H1 (cell line): ENCODE data around the gene CHPF. TPM values are rescaled to one million over a fixed set of nuclear protein-coding genes. Genes with fewer than 3 reads are reported as not detected.

Source experiments
- FOSL1 ChIP-seq: IDR thresholded peaks from 2 replicates; pipeline ENCODE4 v1.6.1; 2011; ENCODE audit warnings: mild to moderate bottlenecking, low read depth, low read length, moderate library complexity; ENCODE audit not compliant: insufficient read depth
- NRF1 ChIP-seq: IDR thresholded peaks from 2 replicates; pipeline ENCODE4 v1.6.1; 2011; ENCODE audit warnings: mild to moderate bottlenecking, low read depth, low read length, improper control_type of control experiment
- polyA plus RNA-seq, 7 experiments: library from polyadenylated mRNA; depleted of rRNA in 3 of 7; stranded (reverse) in 5 of 7; unstranded in 2 of 7; fragments of >200 nt in 5 of 7; fragments of 200-250 nt in 2 of 7; gene quantifications; 1 replicate in 5 of 7; 2 replicates in 1 of 7; 4 replicates in 1 of 7; pipeline versions ENCODE4 v1.2.1 to v1.2.3, GENCODE V29; 2011 to 2013; ENCODE audit warnings: missing spikeins in 2 of 7, mixed read lengths in 2 of 7
- total RNA-seq: library from RNA; stranded (reverse); fragmentation: NEBNext Ultra II Directional; extraction: Animal tissue kit (Norgen Biotek cat#: 25700); gene quantifications from 2 replicates; pipeline ENCODE4 v1.2.1, GENCODE V29; 2021
- TF ChIP-seq, protein P1 (sequence below): fragments of 300-600 bp; sonication (generic); IDR thresholded peaks from 2 replicates; pipeline ENCODE4 v1.7.1; 2012; ENCODE audit warnings: low read length, moderate library complexity, mild to moderate bottlenecking, inconsistent platforms; ENCODE audit not compliant: insufficient replicate concordance
- TF ChIP-seq, protein P2 (sequence below): IDR thresholded peaks from 2 replicates; pipeline ENCODE4 v1.6.1; 2011; ENCODE audit warnings: low read depth, mild to moderate bottlenecking, low read length; ENCODE audit not compliant: insufficient read depth

CHPF gene
- total and polyA plus RNA-seq, 2 of the 8 experiments (the other 6 are each of a cell fraction or from before 2014, with no cell fraction given) = 62.9 to 67.3 TPM

DNA sequence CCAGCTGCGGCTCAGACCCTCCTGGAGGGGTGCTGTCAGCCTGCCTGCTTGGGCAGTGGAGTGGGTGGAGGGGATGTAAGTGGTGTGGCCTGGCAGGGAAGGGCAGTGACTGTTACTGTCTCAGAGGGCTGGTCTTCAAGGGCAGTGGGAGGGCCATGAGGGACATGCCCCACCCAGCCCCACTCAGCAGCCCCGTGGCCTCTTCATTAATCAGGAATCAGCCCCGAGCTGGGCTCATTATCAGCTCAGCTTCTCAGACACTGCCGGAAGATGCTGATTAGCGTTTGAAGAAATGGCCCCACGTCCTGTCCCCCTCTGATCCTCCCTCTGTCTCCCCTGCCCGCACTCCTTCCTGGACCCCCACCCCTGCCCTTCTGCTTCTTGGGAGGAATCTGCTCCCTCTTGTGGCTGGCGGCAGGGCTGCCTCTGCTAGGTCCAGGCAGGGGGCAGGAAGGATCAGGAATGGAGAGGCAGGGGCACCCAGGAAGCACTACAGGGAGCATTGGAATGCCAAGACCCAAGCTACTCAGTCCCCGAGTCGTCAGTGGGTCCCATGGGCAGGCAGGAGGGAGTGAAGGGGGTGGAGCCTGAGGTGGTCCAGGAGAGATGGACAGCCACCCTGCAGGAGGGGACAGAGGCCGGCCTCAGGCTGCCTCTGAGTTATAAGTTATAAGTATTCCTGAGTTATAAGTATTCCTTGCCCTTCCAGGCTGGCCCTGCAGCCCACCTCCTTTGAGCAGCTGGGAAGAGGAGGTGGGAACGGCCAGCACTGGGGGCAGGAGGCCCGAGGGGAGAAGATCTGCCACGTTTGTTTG lies 22.3 kb downstream of the CHPF start (continued):
- TF ChIP-seq, protein P1, sequence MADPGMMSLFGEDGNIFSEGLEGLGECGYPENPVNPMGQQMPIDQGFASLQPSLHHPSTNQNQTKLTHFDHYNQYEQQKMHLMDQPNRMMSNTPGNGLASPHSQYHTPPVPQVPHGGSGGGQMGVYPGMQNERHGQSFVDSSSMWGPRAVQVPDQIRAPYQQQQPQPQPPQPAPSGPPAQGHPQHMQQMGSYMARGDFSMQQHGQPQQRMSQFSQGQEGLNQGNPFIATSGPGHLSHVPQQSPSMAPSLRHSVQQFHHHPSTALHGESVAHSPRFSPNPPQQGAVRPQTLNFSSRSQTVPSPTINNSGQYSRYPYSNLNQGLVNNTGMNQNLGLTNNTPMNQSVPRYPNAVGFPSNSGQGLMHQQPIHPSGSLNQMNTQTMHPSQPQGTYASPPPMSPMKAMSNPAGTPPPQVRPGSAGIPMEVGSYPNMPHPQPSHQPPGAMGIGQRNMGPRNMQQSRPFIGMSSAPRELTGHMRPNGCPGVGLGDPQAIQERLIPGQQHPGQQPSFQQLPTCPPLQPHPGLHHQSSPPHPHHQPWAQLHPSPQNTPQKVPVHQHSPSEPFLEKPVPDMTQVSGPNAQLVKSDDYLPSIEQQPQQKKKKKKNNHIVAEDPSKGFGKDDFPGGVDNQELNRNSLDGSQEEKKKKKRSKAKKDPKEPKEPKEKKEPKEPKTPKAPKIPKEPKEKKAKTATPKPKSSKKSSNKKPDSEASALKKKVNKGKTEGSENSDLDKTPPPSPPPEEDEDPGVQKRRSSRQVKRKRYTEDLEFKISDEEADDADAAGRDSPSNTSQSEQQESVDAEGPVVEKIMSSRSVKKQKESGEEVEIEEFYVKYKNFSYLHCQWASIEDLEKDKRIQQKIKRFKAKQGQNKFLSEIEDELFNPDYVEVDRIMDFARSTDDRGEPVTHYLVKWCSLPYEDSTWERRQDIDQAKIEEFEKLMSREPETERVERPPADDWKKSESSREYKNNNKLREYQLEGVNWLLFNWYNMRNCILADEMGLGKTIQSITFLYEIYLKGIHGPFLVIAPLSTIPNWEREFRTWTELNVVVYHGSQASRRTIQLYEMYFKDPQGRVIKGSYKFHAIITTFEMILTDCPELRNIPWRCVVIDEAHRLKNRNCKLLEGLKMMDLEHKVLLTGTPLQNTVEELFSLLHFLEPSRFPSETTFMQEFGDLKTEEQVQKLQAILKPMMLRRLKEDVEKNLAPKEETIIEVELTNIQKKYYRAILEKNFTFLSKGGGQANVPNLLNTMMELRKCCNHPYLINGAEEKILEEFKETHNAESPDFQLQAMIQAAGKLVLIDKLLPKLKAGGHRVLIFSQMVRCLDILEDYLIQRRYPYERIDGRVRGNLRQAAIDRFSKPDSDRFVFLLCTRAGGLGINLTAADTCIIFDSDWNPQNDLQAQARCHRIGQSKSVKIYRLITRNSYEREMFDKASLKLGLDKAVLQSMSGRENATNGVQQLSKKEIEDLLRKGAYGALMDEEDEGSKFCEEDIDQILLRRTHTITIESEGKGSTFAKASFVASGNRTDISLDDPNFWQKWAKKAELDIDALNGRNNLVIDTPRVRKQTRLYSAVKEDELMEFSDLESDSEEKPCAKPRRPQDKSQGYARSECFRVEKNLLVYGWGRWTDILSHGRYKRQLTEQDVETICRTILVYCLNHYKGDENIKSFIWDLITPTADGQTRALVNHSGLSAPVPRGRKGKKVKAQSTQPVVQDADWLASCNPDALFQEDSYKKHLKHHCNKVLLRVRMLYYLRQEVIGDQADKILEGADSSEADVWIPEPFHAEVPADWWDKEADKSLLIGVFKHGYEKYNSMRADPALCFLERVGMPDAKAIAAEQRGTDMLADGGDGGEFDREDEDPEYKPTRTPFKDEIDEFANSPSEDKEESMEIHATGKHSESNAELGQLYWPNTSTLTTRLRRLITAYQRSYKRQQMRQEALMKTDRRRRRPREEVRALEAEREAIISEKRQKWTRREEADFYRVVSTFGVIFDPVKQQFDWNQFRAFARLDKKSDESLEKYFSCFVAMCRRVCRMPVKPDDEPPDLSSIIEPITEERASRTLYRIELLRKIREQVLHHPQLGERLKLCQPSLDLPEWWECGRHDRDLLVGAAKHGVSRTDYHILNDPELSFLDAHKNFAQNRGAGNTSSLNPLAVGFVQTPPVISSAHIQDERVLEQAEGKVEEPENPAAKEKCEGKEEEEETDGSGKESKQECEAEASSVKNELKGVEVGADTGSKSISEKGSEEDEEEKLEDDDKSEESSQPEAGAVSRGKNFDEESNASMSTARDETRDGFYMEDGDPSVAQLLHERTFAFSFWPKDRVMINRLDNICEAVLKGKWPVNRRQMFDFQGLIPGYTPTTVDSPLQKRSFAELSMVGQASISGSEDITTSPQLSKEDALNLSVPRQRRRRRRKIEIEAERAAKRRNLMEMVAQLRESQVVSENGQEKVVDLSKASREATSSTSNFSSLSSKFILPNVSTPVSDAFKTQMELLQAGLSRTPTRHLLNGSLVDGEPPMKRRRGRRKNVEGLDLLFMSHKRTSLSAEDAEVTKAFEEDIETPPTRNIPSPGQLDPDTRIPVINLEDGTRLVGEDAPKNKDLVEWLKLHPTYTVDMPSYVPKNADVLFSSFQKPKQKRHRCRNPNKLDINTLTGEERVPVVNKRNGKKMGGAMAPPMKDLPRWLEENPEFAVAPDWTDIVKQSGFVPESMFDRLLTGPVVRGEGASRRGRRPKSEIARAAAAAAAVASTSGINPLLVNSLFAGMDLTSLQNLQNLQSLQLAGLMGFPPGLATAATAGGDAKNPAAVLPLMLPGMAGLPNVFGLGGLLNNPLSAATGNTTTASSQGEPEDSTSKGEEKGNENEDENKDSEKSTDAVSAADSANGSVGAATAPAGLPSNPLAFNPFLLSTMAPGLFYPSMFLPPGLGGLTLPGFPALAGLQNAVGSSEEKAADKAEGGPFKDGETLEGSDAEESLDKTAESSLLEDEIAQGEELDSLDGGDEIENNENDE = no peak
- TF ChIP-seq, protein P2, sequence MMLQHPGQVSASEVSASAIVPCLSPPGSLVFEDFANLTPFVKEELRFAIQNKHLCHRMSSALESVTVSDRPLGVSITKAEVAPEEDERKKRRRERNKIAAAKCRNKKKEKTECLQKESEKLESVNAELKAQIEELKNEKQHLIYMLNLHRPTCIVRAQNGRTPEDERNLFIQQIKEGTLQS = no peak
- TF ChIP-seq FOSL1 = no peak
- TF ChIP-seq NRF1 = no peak
- TF ChIP-seq, all 59 proteins: peak for 8
